Urothelium cell line (cell line): ENCODE measurements around the gene B4GALNT2.
"Not testable (repeated sequence)": the region's sequence is repeated elsewhere in the genome, so short reads cannot be mapped to it uniquely, and the experiment has no call there.

Source experiments
- DNase-seq: peaks from one replicate; pipeline ENCODE4 v3.0.0; 2011; ENCODE audit warnings: low spot score, mixed read lengths
- FAIRE-seq: peaks from 2 replicates; lab custom pipeline; 2011; peaks lifted over from hg19 to GRCh38; lab: Jason Lieb, UNC

B4GALNT2 gene, protein sequence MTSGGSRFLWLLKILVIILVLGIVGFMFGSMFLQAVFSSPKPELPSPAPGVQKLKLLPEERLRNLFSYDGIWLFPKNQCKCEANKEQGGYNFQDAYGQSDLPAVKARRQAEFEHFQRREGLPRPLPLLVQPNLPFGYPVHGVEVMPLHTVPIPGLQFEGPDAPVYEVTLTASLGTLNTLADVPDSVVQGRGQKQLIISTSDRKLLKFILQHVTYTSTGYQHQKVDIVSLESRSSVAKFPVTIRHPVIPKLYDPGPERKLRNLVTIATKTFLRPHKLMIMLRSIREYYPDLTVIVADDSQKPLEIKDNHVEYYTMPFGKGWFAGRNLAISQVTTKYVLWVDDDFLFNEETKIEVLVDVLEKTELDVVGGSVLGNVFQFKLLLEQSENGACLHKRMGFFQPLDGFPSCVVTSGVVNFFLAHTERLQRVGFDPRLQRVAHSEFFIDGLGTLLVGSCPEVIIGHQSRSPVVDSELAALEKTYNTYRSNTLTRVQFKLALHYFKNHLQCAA

DNA sequence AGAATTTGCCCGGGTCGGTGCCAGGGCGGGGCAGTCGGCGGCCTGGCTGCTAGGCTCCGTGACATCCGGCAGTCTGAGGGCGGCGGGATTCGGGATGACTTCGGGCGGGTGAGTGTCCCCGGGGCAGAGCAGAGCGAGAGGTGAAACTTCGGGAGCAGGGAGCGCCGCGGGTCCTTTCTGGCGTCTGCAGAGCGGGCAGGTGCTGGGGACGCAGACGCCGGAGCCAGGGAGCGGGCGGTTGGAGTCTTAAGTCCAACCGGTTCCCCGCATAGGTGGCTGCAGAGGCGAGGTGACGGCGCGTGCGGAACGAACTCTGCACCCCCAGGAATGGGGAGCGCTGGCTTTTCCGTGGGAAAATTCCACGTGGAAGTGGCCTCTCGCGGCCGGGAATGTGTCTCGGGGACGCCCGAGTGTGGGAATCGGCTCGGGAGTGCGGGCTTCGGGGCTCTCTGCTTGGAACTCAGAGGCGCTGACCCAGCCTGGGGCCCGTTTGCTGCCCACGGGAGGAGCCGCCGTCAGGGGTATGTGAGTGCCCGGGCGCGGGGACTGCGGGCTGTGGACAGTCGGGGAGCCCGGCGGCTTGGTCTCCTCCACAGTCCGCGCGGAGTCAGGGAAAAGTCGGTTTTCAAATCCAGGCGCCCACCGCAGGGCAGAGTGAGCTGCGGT, at the start of gene B4GALNT2:
TSS of gene B4GALNT2 (plus strand) at position 71 of the 666 bp plus-strand sequence. CDS start at position 95, 24 bp downstream.
- DNase-seq (peak; percentile 30), FAIRE-seq (no peak)

DNA sequence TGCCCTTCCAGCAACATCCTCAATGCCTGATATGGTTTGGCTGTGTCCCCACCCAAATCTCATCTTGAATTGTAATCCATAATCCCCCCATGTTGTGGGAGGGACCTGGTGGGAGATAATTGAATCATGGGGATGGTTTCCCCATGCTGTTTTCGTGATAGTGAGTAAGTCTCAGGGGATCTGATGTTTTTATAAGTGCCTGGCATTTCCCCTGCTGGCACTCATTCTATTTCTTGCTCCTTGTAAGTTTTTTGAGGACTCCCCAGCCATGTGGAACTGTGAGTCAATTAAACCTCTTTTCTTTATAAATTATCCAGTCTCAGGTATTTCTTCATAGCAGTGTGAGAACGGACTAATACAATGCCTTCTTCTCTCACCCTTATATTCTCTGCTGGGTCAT, 47.5 kb upstream of the B4GALNT2 start:
- FAIRE-seq, DNase-seq: not testable (repeated sequence)

DNA sequence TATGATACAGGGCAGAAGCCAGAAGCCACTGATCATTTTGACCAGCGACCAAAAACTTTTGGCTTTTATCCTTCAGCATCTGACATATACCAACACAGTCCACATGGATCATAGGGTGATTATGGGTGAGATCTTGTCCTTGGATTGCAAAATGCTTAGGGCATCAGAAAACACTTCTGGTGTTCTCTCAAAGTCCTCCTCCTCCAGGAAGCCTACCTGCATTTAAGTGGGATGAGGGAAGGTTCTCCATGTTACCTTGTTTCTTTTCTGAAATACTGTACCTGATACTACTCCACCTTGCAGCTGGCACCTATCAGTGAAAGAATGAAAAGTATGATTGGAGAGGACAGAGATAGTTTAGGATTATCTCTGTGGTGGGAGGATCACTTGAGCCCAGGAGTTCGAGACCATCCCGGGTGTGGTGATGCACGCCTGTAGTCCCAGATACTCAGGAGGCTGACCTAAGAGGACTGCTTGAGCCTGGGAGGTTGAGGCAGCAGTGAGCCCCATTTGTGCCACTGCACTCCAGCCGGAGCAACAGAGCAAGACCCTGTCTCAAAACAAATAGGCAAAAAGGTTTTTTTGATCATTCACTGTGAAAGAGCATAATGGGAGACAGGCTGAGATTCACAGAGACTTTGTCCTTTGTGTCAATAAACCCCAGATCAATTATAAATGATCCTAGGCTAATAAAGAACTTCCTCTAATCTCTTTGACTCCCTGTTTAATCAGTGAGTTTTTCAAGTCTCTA, 46.8 kb upstream of the B4GALNT2 start:
- peak; percentile 32 for FAIRE-seq
- DNase-seq: no peak

DNA sequence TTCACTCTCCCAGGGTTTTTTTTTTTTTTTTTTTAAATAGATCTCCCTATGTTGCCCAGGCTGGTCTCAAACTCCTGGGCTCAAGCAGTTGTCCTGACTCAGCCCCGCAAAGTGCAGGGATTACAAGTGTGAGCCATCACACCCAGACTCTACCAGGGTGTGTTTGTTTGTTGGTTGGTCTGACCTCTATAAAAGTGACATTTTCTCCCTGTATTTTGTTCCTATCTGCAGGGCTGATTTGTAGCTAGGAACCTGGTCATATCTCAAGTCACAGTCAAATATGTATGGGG, 46.3 kb upstream of the B4GALNT2 start:
- DNase-seq: no peak
- no peak for FAIRE-seq

DNA sequence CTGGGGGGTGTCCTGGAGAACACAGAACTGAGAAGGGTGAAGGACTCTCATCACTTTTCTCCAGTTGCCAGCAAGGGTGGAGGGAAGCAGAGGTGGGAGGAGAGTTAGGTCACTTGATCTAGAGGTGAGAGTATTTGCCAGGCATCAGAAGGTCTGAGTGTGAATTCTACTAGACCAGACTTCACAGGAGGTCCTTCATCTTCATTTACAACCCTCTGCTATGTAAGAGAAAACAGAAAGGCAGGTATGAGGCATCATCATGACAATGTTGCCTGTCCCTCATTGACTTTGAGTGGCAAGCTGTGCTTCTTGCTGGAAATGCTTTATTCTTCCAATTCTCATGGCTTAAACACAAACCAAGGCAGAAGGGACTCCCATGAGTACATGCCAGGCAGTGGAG, 45.9 kb upstream of the B4GALNT2 start:
- DNase-seq: no peak
- FAIRE-seq: no peak

DNA sequence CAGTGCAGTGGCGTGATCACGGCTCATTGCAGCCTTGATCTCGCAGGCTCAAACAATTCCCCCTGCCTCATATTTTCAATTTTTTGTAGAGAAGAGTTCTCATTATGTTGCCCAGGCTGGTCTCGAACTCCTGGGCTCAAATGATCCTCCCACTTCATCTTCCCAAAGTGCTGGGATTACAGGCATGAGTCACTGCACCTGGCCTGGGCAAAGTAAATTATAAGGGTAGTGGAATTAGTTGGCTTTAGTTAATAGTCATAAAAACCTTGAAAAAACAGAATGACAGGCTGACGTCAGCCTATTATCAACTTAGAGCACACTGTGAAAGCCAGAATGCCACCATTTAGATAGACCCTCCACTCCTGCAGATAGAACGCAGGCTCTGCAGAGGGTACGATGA, 43.5 kb upstream of the B4GALNT2 start:
- FAIRE-seq (no peak), DNase-seq (no peak)

DNA sequence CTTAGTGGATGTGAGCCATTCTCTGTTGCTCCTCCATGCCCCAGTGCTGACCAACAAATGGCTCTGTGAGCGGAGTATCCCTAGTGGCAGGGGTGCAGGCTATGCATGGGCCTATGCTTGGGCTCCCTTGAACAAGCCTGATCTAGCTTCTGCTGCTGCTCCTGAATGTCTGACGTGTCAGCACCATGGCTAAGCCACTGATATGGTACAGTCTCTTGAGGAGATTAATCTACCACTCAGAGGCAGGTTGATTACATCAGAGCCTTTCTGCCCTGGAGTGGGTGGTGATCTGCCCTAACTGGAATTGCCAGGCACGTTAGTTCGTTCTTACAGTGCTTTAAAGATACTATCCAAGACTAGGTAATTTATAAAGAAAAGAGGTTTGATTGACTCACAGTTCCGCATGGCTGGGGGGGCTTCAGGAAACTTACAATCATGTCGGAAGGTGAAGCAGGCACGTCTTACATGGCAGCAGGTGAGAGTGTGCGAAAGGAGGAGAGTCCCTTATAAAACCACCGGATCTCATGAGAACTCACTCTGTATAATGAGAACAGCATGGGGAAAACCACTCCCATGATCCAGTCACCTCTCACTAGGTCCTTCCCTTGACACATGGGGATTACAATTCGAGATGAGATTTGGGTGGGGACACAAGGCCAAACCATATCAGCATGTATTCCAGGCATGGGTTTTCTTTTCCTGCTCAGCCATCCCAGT, 41.5 kb upstream of the B4GALNT2 start:
- no peak for DNase-seq
- FAIRE-seq: no peak

DNA sequence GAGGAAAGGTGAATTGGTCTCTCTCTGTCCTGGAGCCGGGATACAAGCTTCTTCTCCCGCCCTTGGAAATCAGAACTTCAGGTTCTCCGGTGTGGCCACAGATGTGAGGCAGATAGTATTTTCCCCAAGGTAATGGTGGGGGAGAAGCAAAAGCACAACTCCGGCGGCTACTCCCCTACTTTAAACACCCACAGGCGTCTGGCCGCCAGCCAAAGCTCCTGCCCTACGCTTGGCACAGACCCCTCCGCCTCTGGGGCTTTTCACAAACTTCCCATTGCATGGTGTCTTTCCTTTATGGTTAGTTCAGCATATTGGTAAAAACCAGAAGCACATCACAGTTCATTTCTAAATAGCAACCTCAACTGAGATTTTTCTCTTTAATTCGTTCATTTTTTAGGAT, 39.4 kb upstream of the B4GALNT2 start:
- DNase-seq: no peak
- FAIRE-seq: no peak

DNA sequence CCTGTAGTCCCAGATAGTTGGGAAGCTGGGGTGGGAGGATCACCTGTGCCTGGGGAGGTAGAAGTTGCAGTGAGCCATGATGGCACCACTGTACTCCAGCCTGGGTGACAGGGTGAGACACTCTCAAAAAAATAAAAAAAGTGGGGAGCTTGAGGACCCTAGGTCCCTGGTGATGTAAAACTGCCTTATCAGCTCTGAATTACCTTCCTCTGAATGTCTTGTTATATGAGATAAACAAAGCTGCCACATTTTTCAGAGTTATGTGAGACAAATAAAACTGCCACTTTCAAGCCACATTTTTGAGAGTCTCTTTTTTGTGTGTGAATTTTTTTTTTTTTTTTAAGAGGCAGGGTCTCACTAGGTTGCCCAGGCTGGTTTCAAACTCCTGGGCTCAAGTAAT, 32.0 kb upstream of the B4GALNT2 start:
- no peak for FAIRE-seq

DNA sequence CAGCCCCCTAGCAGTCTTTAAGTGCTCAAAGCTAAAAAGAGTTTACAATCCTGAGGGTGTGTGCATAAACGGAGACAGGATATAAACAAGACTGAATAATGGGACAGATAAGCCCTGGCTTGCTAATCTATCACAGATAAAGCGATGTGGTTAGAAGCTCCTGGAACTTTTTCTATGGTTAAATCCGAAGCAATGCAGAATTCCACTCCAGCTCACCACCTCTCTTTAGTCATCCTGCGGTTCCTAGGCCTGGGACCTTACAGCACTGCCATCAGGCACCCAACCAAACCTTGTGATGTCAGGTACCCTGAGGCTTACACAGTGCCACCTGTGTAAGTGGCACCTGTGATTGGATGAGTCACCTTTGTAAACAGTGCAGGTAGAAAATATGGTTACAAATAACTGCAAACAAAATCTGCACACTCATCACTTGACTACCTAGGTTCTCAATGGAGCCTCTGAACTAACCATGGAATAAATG, 31.5 kb upstream of the B4GALNT2 start:
- peak; percentile 37 for DNase-seq
- FAIRE-seq: no peak

More for the DNA sequence above, 32.0 kb upstream of the B4GALNT2 start:
- DNase-seq: no peak

DNA sequence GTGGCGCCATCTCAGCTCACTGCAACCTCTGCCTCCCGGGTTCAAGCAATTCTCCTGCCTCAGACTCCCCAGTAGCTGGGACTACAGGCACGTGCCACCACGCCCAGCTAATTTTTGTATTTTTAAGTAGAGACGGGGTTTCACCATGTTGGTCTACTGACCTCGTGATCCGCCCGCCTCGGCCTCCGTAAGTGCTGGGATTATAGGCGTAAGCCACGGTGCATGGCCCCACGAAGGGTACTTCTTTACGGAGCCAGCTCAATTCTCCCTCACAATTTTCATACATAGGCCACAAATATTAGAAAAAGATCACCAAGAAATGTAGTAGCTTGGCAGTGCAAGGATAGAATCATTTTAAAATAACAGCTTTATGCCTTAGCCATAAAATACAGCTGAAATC, 29.2 kb upstream of the B4GALNT2 start:
- FAIRE-seq, DNase-seq: not testable (repeated sequence)

DNA sequence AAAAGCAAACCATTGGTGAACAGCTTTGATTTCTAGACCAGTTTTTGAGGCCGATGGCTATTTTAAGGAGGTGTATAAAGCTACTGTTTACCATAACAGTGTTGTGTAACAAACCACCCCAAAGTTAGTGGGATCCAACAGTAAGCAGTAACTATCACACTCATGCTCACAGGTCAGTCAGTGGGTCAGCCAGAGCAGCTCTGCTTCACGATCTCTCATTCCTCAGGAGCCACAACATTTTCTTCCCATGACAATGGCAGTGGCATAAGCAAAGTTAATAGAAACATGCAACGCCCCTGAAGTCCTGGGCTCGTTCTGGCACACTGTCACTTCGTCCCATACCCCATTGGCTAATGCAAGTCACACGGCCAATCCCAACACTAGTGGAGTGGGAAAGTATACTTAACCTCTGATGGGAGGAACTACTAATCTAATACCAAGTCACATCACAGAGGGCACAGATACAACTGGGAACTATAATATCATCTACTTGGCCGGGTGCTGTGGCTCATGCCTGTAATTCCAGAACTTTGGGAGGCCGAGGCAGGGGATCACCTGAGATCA, 28.0 kb upstream of the B4GALNT2 start:
- no peak for DNase-seq
- peak; percentile 35 for FAIRE-seq

DNA sequence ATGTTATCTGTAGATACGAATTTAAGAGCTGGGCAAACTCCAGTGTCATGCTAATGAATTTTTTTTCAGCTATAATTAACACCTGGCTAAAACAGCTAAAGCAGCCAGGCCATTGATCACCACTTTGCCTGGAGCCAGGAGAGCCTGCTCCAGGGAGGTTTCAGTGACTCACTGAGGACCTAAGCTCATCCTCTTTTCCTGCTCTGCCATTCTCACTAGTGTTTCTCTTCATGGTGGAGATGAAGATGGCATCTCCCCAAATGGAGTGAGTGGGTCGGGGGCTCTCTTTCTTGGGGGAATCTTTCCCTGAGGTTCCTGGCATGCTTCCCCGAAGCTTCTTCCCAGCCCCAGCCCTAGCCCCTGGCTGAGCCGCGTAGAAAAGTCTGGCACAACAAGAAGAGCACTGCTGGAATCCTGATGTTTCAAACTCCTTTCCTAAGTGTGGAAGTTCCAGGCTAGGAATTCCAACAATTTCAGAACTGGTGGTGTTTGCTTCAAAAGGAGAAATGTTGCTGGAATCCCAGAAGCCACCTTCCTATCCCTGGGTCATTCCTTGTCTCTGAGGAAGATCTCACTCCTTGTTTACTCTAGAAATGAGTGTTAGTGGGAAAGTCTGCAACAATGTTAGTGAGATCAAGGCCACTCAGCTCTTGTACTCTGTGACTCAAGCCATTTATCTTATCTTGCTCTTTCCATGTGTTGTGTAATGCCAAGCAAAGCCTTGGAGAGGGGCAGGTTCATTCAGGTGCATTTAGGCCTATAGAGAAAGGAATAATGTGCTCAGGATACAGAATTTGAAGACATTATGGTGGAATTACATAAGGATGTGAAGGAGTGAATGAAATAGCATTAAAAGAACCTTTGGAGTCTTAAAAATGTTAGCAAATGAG, 26.0 kb upstream of the B4GALNT2 start:
- DNase-seq (no peak), FAIRE-seq (no peak)

DNA sequence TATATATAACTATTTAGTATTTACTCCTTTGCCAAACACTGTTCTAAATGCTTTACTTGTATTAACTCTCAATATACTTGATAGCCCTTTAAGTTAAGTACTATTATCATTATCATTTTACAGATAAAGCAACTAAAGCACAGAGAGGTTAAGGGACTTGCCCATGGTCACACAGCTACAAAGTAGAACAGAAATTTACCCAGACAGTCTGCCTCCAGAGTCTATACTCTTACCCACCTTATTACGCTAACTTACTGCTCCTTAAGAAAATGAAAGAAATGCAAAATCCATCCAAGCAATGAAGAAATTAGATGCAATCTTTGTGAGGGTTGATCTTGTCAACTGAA, 25.4 kb upstream of the B4GALNT2 start:
- FAIRE-seq: no peak

DNA sequence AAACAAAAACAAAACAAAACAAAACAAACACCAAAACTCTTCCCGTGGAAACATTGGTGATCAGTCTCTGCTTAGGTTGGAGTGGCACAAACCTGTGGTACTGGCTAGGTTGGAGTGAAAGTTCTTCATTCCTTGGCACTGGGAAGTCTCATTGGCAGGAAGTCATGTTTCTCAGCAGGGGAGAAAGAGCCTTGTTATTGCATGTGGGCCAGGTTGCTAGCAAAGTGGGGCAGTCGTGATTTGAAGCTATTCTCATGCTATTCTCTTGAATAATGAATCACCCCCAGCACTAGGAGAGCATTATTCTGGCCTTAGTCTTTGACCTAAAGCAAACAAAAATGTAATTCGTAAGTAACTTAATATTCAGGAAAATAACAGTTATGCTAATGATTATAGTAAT, 24.3 kb upstream of the B4GALNT2 start:
- FAIRE-seq: no peak
- DNase-seq: no peak

More for the DNA sequence above, 25.4 kb upstream of the B4GALNT2 start:
- DNase-seq: no peak

DNA sequence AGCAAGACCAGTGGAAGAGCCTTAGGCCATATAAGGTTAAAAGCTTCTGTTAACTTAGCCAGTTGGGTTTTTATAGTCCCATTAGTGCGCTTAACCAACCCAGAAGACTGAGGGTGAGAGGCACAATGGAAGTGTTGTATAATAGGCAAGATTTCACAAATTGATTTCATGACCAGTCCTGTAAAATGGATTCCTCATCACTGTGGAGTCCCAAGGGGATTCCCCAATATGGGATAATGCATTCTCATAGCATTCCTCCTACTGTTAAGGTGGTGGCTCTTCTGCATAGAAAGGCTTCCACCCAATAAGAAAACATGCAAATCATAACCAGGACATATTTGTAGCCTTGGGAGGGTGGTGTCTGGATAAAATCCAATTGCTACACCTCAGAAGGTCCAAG, 22.1 kb upstream of the B4GALNT2 start:
- DNase-seq (no peak), FAIRE-seq (peak; percentile 30)

DNA sequence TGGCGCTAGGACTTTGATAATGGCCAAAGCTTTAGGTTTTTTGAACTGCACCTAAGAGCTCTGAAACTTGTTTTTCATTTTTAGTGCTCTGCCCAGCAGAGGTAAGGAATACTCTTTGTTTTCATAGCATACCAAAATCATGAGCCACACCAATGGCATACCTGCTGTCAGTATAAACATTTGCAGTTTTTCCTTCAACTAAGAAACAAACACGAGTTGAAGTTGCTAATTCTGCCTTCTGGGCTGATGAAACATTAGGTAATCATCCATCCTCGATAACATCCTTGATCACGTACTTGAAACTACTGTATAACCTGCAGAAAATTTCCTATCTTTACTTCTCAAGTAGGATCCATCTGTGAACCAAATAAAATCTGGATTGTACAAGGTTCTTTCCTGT, 20.6 kb upstream of the B4GALNT2 start:
- peak; percentile 2 for DNase-seq
- no peak for FAIRE-seq

DNA sequence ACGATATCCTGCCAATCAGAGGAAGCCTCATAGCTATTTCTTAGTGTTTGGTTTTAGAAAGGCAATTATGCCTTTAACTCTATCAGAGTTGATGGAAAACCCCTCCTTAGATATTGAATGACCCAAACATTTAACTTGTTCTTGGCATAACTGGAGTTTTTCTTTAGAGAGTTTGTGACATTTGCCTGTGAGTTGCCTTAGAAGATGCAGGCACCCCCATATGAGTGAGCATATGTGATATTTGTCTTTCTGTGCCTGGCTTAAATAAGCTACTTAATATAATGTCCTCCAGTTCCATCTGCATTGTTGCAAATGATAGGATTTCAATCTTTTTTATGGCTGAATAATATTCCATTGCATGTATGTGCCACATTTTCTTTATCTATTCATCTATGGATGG, 19.6 kb upstream of the B4GALNT2 start:
- no peak for FAIRE-seq
- no peak for DNase-seq

DNA sequence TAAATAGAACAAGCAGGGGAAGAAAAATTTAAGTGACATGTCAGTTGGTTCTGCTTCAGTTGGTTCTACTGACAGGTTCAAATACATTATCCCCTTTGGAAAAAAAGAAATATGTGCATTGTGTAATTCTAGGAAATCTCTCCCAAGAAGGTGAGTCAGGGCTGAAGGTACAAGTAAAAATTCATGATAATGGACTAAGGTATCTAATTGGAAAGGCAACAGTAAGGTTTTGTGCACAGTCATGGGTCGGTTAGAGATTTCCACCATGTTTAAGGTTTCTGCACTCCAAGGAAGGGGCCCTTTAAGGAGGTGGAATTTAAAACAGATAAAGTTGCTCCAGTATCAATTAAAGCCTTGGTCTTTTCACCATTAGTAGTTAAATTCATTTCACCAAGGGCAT, 17.9 kb upstream of the B4GALNT2 start:
- DNase-seq (no peak), FAIRE-seq (no peak)
